GM18502 (cell line): ENCODE results near the gene MYH16.
"Not testable (repeated sequence)": the region's sequence is repeated elsewhere in the genome, so short reads cannot be mapped to it uniquely, and the experiment has no call there.

Experiments used
- ATAC-seq: cut with Tn5 transposase; IDR thresholded peaks from one replicate; pipeline ENCODE4 v1.9.1; 2021; ENCODE audit warnings: mild to moderate bottlenecking; ENCODE audit not compliant: unreplicated experiment, poor library complexity

Gene MYH16

DNA sequence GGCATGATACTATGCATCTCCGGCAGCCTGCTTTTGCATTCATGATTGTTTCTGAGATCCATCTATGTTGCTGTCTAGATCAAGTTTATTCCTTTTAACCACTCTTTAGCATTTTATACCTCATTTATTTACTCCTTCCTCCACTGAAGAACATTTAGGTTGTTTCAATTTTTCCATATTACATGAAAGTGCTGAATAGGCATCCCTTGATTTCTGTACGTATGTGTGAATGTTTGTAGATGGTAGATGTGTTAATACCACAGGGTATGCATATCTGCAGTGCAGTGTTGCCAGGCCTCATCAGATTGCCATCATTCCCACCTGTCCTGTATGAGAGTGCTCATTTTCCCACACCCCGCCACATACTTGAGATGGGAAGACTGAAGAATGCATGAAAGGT is 67.0 kb downstream of the MYH16 start:
- no peak for ATAC-seq

DNA sequence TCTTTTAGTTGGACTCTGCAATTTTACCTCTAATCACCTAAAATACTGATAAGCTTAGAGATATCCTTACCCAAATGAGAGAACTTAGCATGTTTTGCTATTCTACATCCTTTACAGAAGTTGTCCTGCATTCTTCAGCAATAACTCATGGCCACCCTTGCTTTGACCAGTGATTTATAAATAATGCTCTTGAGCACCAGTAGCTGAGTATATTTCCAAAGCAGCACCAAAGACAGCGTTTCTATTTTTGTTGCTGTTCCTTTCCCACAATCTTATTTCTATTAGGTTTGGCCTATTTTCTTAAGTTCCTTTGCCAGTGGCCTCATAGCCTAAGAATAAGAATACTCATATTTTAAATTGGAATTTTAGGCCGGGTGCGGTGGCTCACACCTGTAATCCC is 68.0 kb downstream of the MYH16 start:
- ATAC-seq: no peak

DNA sequence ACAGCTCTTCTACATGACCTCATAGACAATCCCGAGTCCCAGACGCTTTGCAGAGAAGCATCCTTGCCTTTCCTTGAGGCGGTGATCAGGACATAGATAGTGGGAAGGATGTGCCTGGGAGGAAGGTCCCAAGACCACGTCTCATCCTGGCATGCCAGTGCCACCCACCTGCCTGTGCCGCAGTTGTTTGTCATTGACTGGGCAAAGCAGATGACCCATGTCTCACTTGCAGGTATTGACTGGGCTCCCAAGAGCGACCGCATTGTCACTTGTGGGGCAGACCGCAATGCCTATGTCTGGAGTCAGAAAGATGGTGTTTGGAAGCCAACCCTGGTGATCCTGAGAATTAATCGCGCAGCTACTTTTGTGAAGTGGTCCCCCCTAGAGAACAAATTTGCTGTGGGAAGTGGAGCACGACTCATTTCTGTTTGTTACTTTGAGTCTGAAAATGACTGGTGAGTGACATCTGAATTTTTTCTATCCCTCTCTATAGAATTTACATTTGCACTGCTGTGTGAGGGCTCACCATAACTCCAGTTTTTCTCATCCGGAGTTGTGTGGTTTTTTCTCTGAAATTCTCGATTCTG is 71.5 kb downstream of the MYH16 start:
- no peak for ATAC-seq

DNA sequence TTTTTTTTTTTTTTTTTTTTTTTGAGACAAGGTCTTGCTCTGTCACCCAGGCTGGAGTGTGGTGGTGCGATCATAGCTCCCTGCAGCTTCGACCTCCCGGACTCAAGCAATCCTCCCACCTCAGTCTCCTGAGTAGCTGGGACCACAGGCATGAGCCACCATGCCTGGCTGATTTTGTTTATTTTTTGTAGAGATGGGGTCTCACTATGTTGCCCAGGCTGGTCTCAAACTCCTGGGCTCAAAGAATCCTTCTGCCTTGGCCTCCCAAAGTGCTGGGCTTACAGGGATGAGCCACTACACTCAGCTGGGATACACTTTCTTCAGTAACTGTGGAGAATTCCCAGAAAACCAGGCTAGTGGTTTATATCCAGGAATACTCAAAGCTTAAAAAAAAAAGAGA is 78.0 kb downstream of the MYH16 start:
- not testable (repeated sequence) for ATAC-seq

DNA sequence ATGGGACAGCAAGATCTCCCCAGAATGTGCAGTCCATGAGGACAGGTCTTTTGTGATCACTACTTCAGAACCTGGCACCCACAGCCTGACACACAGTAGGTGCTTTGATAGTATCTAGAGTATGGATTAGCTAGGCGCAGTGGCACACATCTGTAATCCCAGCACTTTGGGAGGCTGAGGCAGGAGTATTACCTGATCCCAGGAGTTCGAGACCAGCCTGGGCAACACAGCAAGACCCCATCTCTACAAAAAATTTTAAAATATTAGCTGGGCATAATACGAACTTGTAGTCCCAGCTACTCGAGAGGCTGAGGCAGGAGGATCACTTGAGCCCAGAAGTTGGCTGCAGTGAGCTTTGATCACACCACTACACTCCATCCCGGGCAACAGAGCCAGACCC is 79.6 kb downstream of the MYH16 start:
- ATAC-seq: no peak

DNA sequence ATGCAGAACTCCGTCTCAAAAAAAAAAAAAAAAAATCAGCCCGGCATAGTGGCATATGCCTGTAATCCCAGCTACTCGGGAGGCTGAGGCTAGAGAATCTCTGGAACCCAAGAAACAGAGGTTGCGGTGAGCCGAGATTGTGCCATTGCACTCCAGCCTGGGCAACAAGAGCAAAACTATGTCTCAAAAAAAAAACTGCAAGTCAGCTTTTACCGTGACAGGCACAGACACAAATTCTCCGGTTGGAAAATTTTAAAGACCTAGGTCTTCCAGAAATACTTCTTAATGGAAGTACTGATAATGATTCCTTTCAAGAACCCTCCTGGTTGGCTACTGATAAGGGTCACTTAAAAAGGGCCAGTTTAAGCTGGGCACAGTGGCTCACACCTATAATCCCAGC is 82.5 kb downstream of the MYH16 start:
- ATAC-seq: no peak

DNA sequence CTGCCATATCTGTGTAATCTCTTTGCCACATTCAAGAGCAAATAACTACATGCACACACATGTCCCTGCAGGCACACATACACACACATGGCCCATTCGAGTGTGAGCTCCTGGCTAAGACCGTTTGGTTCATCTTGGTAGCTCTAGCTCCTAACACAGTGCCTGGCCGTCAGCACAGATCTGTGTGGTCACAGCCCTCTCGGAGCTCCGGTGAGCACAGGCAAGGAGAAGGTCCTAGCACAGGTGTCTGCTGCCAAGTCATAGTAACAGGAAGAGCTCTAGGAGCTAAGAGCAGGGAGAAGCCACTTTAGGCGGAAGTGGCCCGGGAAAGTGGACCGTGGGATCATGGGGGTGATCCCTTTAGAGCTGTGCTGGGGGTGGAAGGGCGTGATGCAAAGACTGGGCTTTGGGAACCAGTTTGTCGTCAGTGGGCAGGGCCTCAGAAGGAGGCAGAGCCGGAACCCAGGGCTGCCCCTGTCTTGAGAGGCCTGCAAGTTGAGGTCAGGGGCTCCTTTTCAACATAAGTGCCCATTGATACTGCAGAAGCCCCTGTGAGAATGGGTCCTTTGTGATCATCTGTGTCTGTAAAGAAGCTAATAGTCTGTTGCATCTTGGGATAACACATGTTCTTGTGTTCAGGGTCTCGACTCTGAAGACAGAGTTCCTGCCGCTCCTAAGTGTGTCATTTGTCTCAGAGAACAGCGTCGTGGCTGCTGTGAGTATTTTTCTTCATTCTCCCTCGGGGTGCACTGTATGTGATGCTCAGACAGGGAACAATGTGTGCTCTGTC is 85.3 kb downstream of the MYH16 start:
- no peak for ATAC-seq

DNA sequence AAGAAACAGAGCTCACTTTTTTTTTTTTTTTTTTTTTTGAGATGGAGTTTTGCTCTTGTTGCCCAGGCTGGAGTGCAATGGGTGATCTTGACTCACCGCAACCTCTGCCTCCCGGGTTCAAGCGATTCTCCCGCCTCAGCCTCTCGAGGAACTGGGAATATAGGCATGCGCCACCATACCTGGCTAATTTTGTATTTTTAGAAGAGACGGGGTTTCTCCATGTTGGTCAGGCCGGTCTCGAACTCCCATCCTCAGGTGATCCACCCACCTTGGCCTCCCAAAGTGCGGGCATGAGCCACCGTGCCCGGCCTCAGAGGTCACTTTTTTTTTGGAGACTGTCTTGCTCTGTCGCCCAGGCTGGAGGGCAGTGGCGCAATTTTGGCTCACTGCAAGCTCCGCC is 85.9 kb downstream of the MYH16 start:
- ATAC-seq: not testable (repeated sequence)

DNA sequence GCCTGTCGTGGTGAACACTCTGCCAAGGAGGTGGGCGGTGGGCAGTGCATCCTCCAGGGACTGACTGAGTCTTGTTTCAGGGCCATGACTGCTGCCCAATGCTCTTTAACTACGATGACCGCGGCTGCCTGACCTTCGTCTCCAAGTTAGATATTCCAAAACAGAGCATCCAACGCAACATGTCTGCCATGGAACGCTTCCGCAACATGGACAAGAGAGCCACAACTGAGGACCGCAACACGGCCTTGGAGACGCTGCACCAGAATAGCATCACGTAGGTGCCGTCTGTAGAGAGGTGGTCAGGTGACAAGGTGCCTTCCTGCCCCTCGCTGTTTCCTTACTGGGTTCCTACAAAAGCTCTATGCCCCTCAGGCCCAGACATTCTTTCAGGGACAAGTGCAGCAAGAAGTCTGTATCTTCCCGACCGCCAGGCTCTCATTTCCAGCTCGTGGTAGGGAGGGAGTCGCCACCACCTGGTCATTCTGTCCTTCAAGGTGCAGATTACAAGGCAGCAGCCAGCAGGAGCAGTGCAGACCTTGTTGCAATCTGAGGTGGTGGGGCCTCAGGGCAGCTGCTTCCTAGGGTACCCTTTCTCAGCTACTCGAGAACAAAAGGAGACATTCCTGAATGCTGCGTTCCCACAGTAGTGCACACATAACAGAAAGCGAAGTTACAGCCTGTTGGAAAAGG is 87.0 kb downstream of the MYH16 start:
- no peak for ATAC-seq
